ENCODE measurements around the gene FLNB. TPM values are rescaled to one million over a fixed set of nuclear protein-coding genes. Genes with fewer than 3 reads are reported as not detected.

The FLNB gene
- total RNA-seq, 2 donors from 2014 or later: 96.9 to 139 TPM

DNA sequence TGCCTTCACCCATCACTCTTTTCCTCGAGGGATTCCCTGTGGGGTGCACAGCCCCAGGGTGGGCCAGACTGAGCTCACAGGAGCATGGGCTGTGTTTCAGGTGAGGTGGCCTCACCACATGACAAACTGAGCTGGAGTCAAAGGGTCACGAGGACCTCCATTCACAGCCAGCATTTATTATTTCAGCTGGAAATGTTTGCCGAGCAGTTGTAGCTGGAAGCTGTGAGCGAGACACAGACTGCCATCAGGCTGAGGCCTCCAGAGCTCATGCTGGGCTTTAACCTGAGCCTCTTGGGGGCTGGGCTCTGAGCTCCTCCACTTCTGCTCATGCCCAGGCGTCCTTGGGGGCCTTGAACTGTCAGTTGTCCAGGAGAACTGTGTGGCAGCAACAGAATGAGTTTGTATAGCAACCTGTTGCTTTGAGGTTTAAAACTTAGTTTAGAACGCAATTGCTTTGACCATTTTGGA lies 57.5 kb downstream of the FLNB start:
- no peak for ATAC-seq (ENCODE audit: insufficient number of reproducible peaks, low FRiP score, low read depth)

GRCh38 chr3:58066842-58067241 lies 58.6 kb downstream of the FLNB start:
- DNase-seq (ENCODE audit: low spot score): no peak
- Histone ChIP-seq H3K36me3 (no peaks in the 10 kb centered on the region), H3K4me1 (ENCODE audit: control insufficient read depth in 1 of 2, low read depth in 2 of 2) (peaks cover 32 to 96% of the 10 kb centered on the region in 2 donors), H3K9me3 (no peaks in the 10 kb centered on the region), H3K27me3 (replicated peaks; ENCODE audit: insufficient read depth) (no peaks in the 10 kb centered on the region), H3K27ac (peak overlapping the region; percentile 80 to 87), H3K4me3 (no peak overlapping the region)
- TF ChIP-seq CTCF (IDR thresholded peaks at IDR 0.05): no peak
- ATAC-seq (ENCODE audit: insufficient number of reproducible peaks, low FRiP score, low read depth): peak; percentile 40

More for the DNA sequence above, 57.5 kb downstream of the FLNB start:
- Histone ChIP-seq H3K27ac (peak overlapping the region; percentile 80 to 87), H3K27me3 (replicated peaks; ENCODE audit: insufficient read depth) (no peaks in the 10 kb centered on the region), H3K9me3 (no peaks in the 10 kb centered on the region), H3K36me3 (no peaks in the 10 kb centered on the region), H3K4me1 (ENCODE audit: control insufficient read depth in 1 of 2, low read depth in 2 of 2) (peaks cover 31 to 95% of the 10 kb centered on the region in 2 donors), H3K4me3 (no peak overlapping the region)
- DNase-seq (ENCODE audit: low spot score): no peak
- no peak for TF ChIP-seq CTCF (IDR thresholded peaks at IDR 0.05)

GRCh38 chr3:58068122-58068809 lies 60.0 kb downstream of the FLNB start:
- no peak overlapping the region for H3K4me3 ChIP-seq
- TF ChIP-seq CTCF (IDR thresholded peaks at IDR 0.05): no peak
- peak overlapping the region; percentile 80 to 87 for H3K27ac ChIP-seq
- H3K9me3 ChIP-seq: no peaks in the 10 kb centered on the region
- ATAC-seq (ENCODE audit: insufficient number of reproducible peaks, low FRiP score, low read depth): no peak
- H3K36me3 ChIP-seq: no peaks in the 10 kb centered on the region
- no peaks in the 10 kb centered on the region for H3K27me3 ChIP-seq (replicated peaks; ENCODE audit: insufficient read depth)
- no peak for DNase-seq (ENCODE audit: low spot score)
- peaks cover 35 to 96% of the 10 kb centered on the region in 2 donors for H3K4me1 ChIP-seq (ENCODE audit: control insufficient read depth in 1 of 2, low read depth in 2 of 2)

- ATAC-seq (ENCODE audit: insufficient number of reproducible peaks, low FRiP score, low read depth): no peak
- Histone ChIP-seq H3K4me3 (no peak overlapping the region), H3K36me3 (no peaks in the 10 kb centered on the region), H3K27ac (peak overlapping the region; percentile 62 to 87), H3K27me3 (replicated peaks; ENCODE audit: insufficient read depth) (no peaks in the 10 kb centered on the region), H3K9me3 (no peaks in the 10 kb centered on the region), H3K4me1 (ENCODE audit: control insufficient read depth in 1 of 2, low read depth in 2 of 2) (peaks cover 37 to 83% of the 10 kb centered on the region in 2 donors)
- TF ChIP-seq CTCF (IDR thresholded peaks at IDR 0.05): no peak
- no peak for DNase-seq (ENCODE audit: low spot score)
Observed at GRCh38 chr3:58071480-58071971, 63.3 kb downstream of the FLNB start.

DNA sequence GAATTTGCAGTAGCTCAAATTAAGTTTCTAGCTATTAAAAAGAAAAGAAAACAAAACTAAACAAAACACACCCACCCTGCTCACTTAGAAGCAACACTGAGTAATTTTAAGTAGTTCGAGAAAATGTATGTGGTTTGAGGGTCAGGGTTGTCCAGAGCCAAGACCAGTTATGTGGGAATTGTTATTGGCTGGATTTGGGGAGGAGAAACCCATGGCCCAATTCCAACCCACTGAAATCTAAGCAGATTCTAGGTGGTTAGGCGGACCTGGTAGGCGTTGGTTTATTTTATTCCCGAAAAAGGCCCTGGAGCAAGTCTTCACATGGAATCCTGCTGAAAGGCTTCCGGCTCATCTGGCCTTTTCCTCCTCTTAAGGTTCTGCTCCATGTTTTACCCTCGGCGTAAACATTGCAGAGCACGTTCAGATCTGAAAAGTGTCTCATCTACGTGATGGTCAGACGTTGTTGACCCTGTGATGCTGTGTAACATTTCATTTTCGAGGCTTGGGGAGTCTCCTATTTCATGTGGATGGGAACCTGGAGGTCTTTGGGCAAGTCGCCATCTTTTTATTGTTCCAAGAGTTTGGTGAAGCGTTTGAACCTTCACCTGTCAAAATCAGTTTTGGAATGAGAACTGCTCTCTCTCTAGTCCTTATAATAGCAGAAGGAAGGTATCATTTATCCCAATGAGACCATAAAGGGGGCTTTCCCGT lies 64.0 kb downstream of the FLNB start:
- H3K4me1 ChIP-seq (ENCODE audit: control insufficient read depth in 1 of 2, low read depth in 2 of 2): peaks cover 37 to 76% of the 10 kb centered on the region in 2 donors

More for the DNA sequence above, 64.0 kb downstream of the FLNB start:
- Histone ChIP-seq H3K9me3 (no peaks in the 10 kb centered on the region), H3K4me3 (peak overlapping the region; percentile 1), H3K36me3 (peaks cover 3% of the 10 kb centered on the region), H3K27me3 (replicated peaks; ENCODE audit: insufficient read depth) (no peaks in the 10 kb centered on the region), H3K27ac (peak overlapping the region; percentile 62 to 87)
- DNase-seq (ENCODE audit: low spot score) (no peak), ATAC-seq (ENCODE audit: insufficient number of reproducible peaks, low FRiP score, low read depth) (no peak)
- no peak for TF ChIP-seq CTCF (IDR thresholded peaks at IDR 0.05)

All from thoracic aorta (tissue), 2 donors.